Caki2 (cell line): ENCODE data around the gene ERBB4. TPM values are rescaled to one million over a fixed set of nuclear protein-coding genes. Genes with fewer than 3 reads are reported as not detected.

Experiments
- DNase-seq: peaks from one replicate; pipeline ENCODE4 v3.0.0-alpha.2; 2015; ENCODE audit warnings: low read depth
- in situ Hi-C: cut with HindIII; loops from 2 replicates; pipeline ENCODE4 v1.10.0; 2016; ENCODE audit warnings: low sequenced_read_pairs, low pct_unique_long_range_greater_than_20kb, mixed read lengths
- total RNA-seq: library from RNA; depleted of rRNA; stranded (reverse); fragments of >200 nt; shearing (Covaris generic); gene quantifications from 2 replicates; pipeline ENCODE4 v1.2.3, GENCODE V29; 2014; ENCODE audit warnings: low replicate concordance

The ERBB4 gene
- total RNA-seq, 1 experiment from 2014 or later = 0.10 TPM

DNA sequence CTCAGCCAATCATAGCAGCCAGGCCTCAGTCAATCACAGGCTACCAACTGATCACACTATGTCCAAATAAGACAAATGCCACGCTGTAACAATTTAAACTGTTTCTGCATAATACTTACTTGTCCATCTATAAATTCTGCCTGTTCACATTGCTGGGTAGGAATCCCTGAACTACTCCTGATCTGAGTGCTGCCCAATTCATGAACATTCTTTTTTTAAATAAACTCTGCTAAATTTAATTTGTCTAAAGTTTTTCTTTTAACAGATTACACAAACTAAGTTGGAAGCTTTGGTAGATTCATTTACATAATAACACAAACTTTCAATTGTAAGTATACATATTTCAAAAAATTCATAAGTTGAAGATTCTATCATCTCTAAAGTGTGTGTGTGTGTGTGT is 583.0 kb downstream of the ERBB4 start:
- in situ Hi-C loops = no loop called here
- no peak for DNase-seq

DNA sequence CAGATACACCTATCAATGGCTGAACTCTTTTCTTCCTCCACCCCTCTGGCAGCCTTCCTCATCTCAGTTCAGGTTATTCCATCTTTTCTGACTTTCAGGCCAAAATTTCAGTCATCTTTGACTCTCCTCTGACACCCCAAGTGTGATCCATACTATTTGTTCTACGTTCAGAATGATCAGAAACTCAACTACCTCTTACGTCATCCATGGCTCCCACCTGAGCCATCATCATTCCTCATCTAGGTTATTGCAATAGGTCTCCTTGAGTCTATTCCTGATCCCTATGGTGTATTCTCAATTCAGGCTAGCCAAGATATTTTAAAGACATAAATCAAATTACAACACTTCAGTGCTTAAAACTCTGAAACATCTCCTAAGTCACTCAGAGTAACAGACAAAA is 589.7 kb downstream of the ERBB4 start:
- DNase-seq = no peak
- in situ Hi-C loops = no loop called here

DNA sequence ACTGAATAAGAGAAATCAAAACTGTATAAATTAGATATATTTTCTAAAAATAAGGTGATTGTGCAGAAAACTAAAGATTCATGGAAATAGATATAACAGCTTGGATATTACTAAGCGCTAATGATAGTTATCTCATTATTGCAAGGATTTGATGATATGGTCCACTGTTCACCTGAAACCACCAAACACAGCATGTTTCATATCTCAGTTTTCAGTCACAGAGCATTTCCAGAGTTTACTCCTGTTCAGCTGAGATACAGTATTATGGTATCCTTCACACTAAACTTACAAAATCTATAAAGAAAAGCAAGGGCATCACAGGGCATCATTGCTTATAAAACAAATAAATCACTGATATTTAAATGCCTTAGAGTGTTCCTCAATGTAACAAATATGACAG is 591.6 kb downstream of the ERBB4 start:
- in situ Hi-C loops = no loop called here
- no peak for DNase-seq

DNA sequence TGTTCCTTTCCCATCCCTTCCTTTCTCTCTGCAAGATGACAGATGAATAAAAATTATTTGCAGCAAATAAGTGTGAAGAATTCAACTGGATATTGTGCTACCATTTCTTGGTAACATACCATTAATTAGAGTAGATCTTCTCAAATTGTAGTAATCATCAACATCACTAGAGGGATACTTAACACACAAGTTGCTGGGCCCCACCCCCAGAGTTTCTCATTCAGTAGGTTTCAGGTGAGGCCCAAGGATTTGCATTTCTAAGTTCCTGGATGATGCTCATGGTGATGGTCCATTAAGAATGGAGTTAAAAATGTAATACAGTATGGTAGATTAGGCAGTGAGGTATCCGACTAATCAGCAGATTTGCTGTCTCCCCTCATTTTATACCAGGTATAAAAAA is 594.0 kb downstream of the ERBB4 start:
- no peak for DNase-seq
- in situ Hi-C loops = no loop called here

DNA sequence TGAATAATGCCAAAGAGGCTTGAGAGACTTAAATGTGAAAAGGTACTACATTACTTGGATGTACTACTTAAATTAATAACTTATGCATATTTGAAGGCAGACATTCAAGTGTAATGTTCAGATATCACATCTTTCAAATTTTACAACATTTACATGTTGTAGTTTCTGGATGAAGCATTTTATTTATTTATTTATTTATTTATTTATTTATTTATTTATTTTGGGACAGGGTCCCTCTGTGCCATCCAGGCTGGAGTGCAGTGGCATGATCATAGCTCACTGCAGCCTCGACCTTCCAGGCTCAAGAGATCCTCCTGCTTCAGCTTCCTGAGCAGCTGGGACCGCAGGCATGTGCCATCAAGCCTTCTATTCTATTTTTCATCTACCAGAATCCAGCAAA is 596.4 kb downstream of the ERBB4 start:
- no peak for DNase-seq
- in situ Hi-C loops = no loop called here

DNA sequence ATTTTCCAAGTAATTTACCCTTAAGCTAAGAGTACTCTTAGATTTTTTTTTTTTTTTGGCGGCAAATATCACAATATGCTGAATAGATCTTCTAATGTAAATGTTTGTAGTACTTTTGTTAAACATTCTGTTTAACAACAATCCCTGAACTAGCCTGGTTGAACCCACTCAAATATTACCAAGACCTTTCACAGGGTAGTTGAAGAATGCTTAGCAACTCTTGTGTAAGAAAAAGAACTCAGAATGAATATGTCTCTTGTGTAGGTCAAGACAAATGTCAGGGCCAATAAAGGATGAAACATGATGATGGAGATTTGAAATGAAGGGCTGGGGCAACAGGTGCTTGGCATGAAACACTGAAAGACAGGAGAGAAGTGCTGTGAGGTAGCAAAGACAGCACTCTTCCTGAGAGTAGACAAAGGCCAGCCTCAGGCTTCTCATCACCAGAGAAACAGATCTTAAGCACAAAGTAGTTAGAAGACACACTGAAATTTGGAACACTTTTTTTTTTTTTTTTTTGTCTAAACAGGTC is 597.3 kb downstream of the ERBB4 start:
- DNase-seq = no peak
- in situ Hi-C loops = no loop called here

DNA sequence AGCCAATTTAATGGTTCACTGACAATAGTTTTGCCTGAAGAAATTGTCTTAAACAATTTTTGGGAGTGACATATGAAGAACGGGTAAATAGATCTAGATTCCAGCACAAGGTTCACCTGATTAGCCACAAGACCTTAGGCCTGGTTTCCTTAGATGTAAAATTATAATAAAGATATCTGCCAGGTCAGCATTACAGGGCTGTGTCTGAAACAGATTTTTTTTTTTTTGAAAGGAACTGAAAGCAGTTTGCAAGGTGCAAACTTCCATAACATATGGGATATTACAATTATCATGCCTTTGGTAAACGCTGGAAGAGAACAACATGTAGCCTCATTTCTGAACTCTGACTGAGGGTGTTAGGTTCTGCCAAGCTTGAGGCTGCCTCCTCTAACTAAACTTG is 599.4 kb downstream of the ERBB4 start:
- in situ Hi-C loops = no loop called here
- no peak for DNase-seq

DNA sequence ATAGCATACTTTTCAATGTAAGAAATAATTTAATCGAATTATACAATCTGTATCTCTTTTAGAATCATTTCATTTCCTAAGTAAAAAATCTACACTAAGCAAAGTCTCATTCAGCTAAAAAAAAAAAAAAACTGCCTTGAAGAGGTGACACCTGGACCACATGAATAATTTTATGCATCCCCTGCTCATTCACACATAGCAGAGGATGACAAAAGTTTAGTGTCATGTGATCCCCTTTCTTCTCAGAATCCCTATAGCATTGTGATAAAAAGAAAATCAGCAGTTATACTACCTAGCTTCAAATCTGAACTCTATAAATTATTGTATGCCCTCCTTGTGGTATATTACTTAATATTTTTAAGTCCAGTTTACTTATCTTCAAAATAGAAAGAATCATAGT is 603.8 kb downstream of the ERBB4 start:
- DNase-seq = no peak
- in situ Hi-C loops = no loop called here

DNA sequence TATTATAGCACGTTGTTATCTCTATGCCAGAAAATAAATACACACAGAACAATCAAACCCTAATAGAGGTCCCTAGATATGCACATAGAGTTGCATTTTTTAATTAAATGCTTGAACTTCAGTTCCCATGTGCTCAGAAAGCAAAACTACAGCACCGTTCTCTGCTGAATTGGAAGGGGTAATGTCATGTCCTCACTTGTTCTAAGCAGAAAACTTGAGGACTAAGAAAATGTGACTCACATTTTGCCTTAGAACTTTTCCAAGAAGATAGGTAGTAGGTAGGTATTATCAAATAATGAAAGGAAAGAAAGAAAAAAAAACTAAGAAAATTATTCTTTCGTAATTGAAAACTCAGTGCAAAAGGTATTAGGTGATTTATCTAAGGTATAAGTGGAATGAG is 607.3 kb downstream of the ERBB4 start:
- no peak for DNase-seq
- in situ Hi-C loops = no loop called here

DNA sequence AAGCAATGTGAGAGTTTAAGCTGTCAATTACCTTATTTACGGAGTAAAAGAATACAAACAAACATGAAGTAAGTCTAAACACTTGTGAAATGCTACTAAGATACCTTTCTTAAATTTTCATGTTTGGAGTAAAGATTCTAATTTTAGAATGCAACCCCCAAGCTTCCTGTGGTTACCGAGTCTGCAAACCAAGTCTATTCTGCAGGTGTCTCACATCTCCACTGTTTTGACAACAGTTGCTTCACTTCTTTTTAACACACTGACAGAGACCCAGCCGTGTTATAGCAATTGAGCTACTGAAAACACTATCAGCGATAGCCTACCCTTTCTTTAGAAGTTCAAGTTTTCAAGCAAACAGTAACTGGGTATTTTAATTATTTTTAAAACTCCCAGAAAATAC is 608.3 kb downstream of the ERBB4 start:
- in situ Hi-C loops = no loop called here

DNA sequence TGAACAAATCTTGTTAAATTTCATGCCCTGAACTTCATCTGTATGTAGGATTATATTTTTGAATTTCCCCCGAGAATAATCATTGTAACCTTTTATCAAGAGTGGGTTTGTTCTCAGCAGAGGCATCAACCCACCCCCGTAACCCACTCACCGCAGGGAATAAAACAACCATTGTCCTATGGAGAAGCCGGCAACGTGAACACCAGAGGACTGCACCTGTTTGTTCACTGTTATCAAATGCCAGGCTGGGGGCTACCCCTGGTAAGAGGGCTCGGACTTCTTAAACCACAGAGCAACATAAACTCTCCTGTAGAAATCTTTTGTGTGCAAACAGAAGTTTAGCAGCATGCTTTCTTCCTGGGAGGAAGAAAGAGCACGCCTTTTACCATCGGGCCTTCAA is 610.4 kb downstream of the ERBB4 start:
- in situ Hi-C loops = no loop called here
- DNase-seq = no peak

More for the DNA sequence above, 608.3 kb downstream of the ERBB4 start:
- DNase-seq = no peak

DNA sequence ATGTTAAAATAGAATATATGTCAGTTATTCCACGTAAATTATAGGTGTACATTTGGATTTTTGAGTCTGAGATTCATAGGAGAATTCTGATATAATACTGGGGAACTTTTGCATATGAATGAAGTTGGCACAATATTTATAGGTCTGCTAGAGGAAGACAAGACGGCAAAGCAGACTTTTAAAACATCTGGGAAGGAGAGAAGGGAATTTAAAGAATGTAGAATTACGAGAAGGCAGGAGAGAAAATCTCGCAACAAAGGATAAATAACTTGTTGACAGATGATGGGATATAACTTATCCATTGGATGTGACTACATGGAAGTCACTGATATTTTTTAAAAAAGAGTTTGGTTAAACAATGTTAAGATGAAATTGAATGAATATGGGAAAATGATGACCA is 615.6 kb downstream of the ERBB4 start:
- in situ Hi-C loops = no loop called here
- no peak for DNase-seq

DNA sequence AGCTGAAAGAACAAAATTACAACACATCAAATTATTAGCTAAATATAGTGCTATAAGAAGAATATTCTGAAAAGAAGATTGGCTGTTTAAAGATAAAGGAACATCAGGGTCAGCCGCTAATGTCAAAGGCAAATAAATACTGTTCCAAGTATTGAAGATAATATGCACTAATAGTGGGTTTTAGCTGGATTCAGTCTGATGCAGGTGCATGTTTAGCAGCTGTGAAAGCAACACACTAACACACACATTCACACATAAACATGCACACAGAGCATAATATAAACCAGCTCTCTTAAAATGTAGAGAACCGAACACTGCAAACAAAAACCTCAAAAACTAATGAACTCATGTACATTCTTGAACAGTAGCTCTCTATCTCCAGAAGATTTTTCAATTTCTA is 634.6 kb downstream of the ERBB4 start:
- in situ Hi-C loops = no loop called here
- DNase-seq = no peak

DNA sequence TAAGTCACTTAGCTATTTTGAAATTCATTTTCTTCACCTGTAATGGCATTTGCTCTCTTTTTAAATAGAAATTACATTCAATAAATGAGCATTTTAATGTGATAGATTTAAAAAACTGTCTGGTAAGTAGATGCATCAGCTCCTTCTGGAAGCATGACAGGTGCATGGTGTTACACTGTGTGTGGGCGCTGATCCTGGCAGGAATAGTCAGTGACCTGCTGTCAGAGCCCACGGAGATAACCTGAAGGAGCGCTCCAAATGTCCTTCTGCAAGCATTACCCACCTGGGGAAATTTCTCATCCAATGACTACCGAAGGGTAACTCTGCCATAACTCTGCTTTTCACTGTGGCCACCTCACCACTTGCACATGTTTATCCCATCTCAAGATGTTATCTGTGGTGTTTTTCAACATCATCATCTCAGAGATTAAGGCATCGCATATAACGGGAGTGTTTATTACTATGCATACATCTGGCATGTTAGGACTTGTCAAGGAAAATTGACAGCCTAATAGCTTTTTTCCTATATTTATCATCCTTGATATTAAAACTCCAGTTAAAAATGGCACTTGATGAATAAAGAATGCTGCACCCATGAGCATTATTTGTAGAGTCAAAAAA is 637.3 kb downstream of the ERBB4 start:
- DNase-seq = no peak
- in situ Hi-C loops = no loop called here

DNA sequence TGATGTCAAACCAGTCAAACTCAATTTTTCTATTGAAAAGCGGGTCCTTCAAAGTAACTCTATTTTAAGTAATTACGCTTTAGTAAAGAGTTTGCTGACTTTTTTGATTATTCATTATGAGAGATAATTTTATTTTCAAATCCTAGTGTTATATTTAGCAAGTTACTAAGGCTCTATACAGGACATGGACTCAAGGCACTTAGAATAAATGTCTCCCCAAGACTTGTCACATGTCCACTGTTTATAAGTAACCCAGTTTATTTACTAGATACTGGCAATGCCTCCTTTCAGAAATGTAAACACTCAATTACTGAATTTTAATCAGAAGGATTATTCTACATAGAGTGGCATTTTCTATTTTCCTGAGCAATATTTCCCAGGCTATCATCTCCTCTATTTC is 638.1 kb downstream of the ERBB4 start:
- in situ Hi-C loops = no loop called here
- DNase-seq = no peak

DNA sequence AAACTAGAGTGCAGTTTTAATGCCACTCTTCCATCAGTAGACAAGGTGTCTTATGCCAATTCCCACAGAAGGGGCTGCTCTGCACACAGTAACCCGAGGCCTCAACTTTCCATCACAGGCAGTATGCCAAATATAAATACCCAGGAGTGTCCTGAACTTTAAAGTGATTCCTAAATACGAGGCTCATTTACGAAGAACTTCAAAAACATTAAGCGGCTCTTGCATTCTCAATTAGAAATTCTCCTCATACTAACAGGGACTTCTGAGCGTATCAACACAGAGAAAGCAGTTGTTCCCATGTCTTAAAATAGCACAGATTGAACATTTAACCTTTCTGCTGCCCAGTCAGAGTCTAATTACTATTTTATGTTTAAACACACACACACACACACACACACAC is 638.6 kb downstream of the ERBB4 start:
- no peak for DNase-seq
- in situ Hi-C loops = no loop called here

DNA sequence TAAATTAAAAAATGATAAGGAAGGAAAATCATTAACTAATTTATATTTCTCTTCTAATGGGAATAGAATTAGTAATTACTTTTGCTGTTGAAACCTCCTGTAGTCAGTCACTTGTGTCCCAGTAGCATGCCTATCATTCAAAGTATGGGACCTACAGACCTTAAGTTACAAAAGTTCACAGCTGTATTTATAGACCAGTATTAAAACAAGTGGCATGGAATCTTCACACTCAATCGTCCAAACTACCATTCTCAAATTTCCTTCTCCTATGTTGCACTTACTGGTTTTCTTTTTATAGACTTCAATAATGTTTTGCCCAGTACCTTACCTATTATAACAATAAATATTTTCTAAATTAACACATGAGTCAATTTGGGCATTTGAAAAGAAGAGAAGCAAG is 639.9 kb downstream of the ERBB4 start:
- in situ Hi-C loops = no loop called here
- no peak for DNase-seq

DNA sequence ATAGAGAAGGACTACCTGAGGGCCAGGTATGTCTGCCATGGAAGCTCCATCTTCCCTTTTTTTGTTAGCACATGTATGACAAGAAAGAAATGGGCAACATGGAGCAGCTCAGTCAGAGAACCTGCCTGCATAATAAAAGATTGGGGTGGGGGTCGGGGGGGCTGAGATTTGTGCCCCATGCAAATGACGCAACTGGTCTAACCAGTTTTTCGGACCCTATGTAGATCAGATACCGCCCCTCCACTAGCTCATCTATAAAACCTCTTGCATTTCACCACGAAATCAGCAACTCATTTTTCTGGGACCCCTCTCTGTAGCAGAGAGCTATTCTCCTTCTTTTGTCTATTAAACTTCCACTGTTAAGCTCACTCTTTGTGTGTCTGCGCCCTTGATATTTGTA is 657.2 kb downstream of the ERBB4 start:
- in situ Hi-C loops = no loop called here
- DNase-seq = no peak

DNA sequence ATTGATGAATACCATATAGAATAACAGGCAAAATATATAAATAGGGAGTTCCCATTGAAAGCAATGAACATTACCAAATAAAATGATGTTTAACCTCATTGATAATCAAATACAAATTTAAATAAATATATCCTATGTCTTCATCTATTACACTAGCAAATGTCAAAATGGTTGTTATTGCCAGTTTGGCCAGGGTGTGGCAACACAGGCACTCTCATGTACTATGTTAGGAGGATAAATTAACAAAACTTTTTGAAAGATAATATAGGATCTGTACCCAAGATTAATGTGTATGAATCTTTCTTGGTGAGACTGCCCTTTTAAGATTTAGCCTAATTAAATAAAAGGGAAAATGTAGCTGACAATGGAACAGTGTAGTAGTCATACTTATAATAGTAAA is 659.3 kb downstream of the ERBB4 start:
- in situ Hi-C loops = no loop called here
- DNase-seq = no peak

DNA sequence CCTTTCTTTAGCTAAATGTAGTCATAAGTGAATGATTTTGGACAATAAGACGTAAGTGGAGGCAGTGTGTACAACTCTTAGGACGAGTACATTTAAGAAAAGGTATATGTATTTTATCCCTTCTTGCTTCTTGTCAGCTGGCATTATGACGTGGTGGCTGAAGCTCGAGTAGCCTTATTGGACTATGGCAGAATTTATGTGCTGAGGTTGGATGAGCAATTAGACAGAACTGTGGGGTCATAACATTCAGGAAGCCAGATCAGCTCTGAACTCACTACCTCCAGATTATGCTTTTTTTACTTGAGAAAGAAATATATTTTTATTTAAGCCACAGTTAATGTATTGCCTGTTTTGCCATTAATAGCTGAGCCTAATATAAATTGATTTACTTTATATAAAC is 661.5 kb downstream of the ERBB4 start:
- DNase-seq = no peak
- in situ Hi-C loops = no loop called here

DNA sequence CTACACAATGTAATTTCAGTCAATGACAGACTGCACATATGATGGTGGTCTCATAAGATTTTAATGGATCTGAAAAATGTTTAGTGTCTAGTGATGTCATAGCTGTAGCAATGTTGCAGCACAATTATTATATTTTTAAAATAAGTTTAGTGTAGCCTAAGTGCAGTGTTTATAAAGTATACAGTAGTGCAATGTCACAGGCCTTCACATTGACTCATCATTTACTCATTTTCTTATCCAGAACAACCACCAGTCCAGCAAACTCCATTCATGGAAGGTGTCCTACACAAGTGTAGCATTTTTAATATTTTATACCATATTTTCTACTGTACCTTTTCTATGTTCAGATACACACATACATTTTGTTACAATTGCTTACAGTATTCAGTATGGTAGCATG is 663.1 kb downstream of the ERBB4 start:
- in situ Hi-C loops = no loop called here
- no peak for DNase-seq
